H1 (cell line): ENCODE measurements around the gene SLC24A3. TPM values are rescaled to one million over a fixed set of nuclear protein-coding genes. Genes with fewer than 3 reads are reported as not detected.

Source experiments
- CTCF ChIA-PET: fragments of 300-600 bp; sonication (Branson Sonifier 250); formaldehyde crosslinking; loops from one replicate; lab custom pipeline; 2021; ENCODE audit not compliant: partially characterized antibody; lab: Charles Lee
- POLR2A ChIA-PET: fragments of 300-600 bp; sonication (Branson Sonifier 250); formaldehyde crosslinking; loops from one replicate; lab custom pipeline; 2021; ENCODE audit warnings: inconsistent platforms; ENCODE audit not compliant: partially characterized antibody; lab: Charles Lee
- DNase-seq, 2 experiments: peaks; one replicate each; pipeline versions ENCODE4 v3.0.0 to v3.0.0-alpha.2; 2010 to 2022; ENCODE audit warnings: low spot score in 2 of 2, low read depth in 1 of 2, mixed read lengths in 1 of 2
- FAIRE-seq: peaks from 2 replicates; lab custom pipeline; 2011; peaks lifted over from hg19 to GRCh38; lab: Jason Lieb, UNC
- H2AFZ ChIP-seq: 2 replicates; pipeline ENCODE4 v1.8.1; 2012; ENCODE audit warnings: low read length, inconsistent platforms
- H2AK5ac ChIP-seq: 2 replicates; pipeline ENCODE4 v1.6.1; 2013; ENCODE audit warnings: low read depth, low read length
- H2BK120ac ChIP-seq: replicated peaks from 2 replicates; pipeline ENCODE3; 2013; ENCODE audit warnings: low read depth, low read length, inconsistent platforms
- H2BK12ac ChIP-seq: 2 replicates; pipeline ENCODE4 v1.6.1; 2013; ENCODE audit warnings: low read depth, low read length
- H2BK15ac ChIP-seq: 2 replicates; pipeline ENCODE4 v1.6.1; 2013; ENCODE audit warnings: low read length
- H2BK20ac ChIP-seq: 2 replicates; pipeline ENCODE4 v1.6.1; 2013; ENCODE audit warnings: low read length
- H2BK5ac ChIP-seq: 2 replicates; pipeline ENCODE4 v1.6.1; 2013; ENCODE audit warnings: low read depth, low read length
- H3K14ac ChIP-seq: 2 replicates; pipeline ENCODE4 v1.6.1; 2013; ENCODE audit warnings: inconsistent platforms; ENCODE audit not compliant: insufficient read length
- H3K18ac ChIP-seq: 2 replicates; pipeline ENCODE4 v1.6.1; 2013; ENCODE audit warnings: low read length; ENCODE audit errors: extremely low read depth
- H3K23ac ChIP-seq: 2 replicates; pipeline ENCODE4 v1.6.1; 2013; ENCODE audit warnings: inconsistent platforms; ENCODE audit not compliant: insufficient read length
- H3K23me2 ChIP-seq: 2 replicates; pipeline ENCODE4 v1.6.1; 2013; ENCODE audit warnings: low read depth, low read length
- H3K27ac ChIP-seq: 2 replicates; pipeline ENCODE4 v1.6.1; 2011; ENCODE audit warnings: low read depth, low read length, inconsistent platforms
- H3K27me3 ChIP-seq, 4 experiments: replicated peaks in 1 of 4; 1 replicate in 1 of 4; 2 replicates in 3 of 4; pipeline versions ENCODE4 v1.6.1 to v1.8.1; 2011 to 2013; ENCODE audit warnings: low read length in 3 of 4, mild to moderate bottlenecking in 3 of 4, inconsistent platforms in 2 of 4, mixed read lengths in 2 of 4, moderate library complexity in 1 of 4; ENCODE audit not compliant: control insufficient read depth in 3 of 4, insufficient read depth in 3 of 4; ENCODE audit errors: extremely low read depth in 1 of 4
- H3K36me3 ChIP-seq, 4 experiments: 2 replicates each; pipeline versions ENCODE4 v1.6.1 to v1.8.1; 2011 to 2013; ENCODE audit warnings: mild to moderate bottlenecking in 4 of 4, low read length in 3 of 4, moderate library complexity in 2 of 4, control low read depth in 1 of 4, inconsistent platforms in 1 of 4; ENCODE audit not compliant: insufficient read depth in 4 of 4, control insufficient read depth in 2 of 4
- H3K4ac ChIP-seq: replicated peaks from 2 replicates; pipeline ENCODE3; 2013; ENCODE audit warnings: low read length, low read depth, mixed read lengths, inconsistent platforms; ENCODE audit not compliant: insufficient read length
- H3K4me1 ChIP-seq, 4 experiments: replicated peaks in 1 of 4; 1 replicate in 1 of 4; 2 replicates in 3 of 4; pipeline versions ENCODE4 v1.6.1 to v1.8.1; 2011 to 2013; ENCODE audit warnings: low read length in 3 of 4, inconsistent platforms in 2 of 4, mixed read lengths in 1 of 4; ENCODE audit not compliant: insufficient read depth in 4 of 4, control insufficient read depth in 3 of 4
- H3K4me2 ChIP-seq, 2 experiments: 2 replicates each; pipeline versions ENCODE4 v1.6.1 to v1.8.1; 2011 to 2013; ENCODE audit warnings: low read depth in 2 of 2, low read length in 2 of 2, control low read depth in 1 of 2, inconsistent platforms in 1 of 2, mild to moderate bottlenecking in 1 of 2; ENCODE audit not compliant: insufficient read depth in 1 of 2
- H3K4me3 ChIP-seq, 4 experiments: fragments of 200-600, 300-600 bp in 1 of 4; sonication (generic), shearing (Covaris generic), sonication (Bioruptor Twin) in 1 of 4; 2 replicates each; pipeline versions ENCODE4 v1.5.1 to v1.8.1; 2011 to 2016; ENCODE audit warnings: low read length in 4 of 4, low read depth in 3 of 4, control low read depth in 2 of 4, inconsistent platforms in 2 of 4, mild to moderate bottlenecking in 2 of 4, mixed read lengths in 1 of 4, moderate library complexity in 1 of 4; ENCODE audit not compliant: insufficient read depth in 2 of 4; ENCODE audit errors: extremely low read depth in 1 of 4
- H3K56ac ChIP-seq: replicated peaks from 2 replicates; pipeline ENCODE3; 2013; ENCODE audit warnings: low read depth, mild to moderate bottlenecking, mixed read lengths, low read length, inconsistent platforms; ENCODE audit not compliant: insufficient read length
- H3K79me1 ChIP-seq: 2 replicates; pipeline ENCODE4 v1.6.1; 2013; ENCODE audit warnings: low read depth, low read length, control low read depth
- H3K79me2 ChIP-seq, 2 experiments: 2 replicates each; pipeline versions ENCODE4 v1.6.1 to v1.8.1; 2012 to 2013; ENCODE audit warnings: low read length in 2 of 2, mild to moderate bottlenecking in 2 of 2, inconsistent platforms in 1 of 2; ENCODE audit not compliant: insufficient read depth in 2 of 2, control insufficient read depth in 1 of 2
- H3K9ac ChIP-seq, 4 experiments: replicated peaks in 1 of 4; 1 replicate in 1 of 4; 2 replicates in 3 of 4; pipeline versions ENCODE4 v1.6.1 to v1.8.1; 2011 to 2013; ENCODE audit warnings: low read depth in 3 of 4, low read length in 3 of 4, control low read depth in 2 of 4, mild to moderate bottlenecking in 2 of 4, moderate library complexity in 2 of 4, inconsistent platforms in 1 of 4; ENCODE audit errors: extremely low read depth in 1 of 4
- H3K9me3 ChIP-seq, 2 experiments: 2 replicates each; pipeline versions ENCODE4 v1.6.1 to v1.8.1; 2012 to 2013; ENCODE audit warnings: mild to moderate bottlenecking in 2 of 2, moderate library complexity in 2 of 2, control low read depth in 1 of 2, inconsistent platforms in 1 of 2, low read depth in 1 of 2, low read length in 1 of 2, mixed read lengths in 1 of 2; ENCODE audit not compliant: insufficient read depth in 2 of 2
- H4K20me1 ChIP-seq, 2 experiments: replicated peaks in 1 of 2; 2 replicates each; pipeline versions ENCODE3 to v1.8.1; 2011 to 2013; ENCODE audit warnings: inconsistent platforms in 2 of 2, low read length in 2 of 2, mild to moderate bottlenecking in 1 of 2; ENCODE audit not compliant: insufficient read depth in 2 of 2, control insufficient read depth in 1 of 2
- H4K5ac ChIP-seq: 2 replicates; pipeline ENCODE4 v1.6.1; 2013; ENCODE audit warnings: low read length, low read depth, mixed read lengths, inconsistent platforms; ENCODE audit not compliant: insufficient read length
- H4K8ac ChIP-seq: 2 replicates; pipeline ENCODE4 v1.8.0; 2013; ENCODE audit warnings: mild to moderate bottlenecking, moderate library complexity, low read length, inconsistent platforms; ENCODE audit not compliant: insufficient read depth; ENCODE audit errors: extremely low read depth
- H4K91ac ChIP-seq: replicated peaks from 2 replicates; pipeline ENCODE3; 2013; ENCODE audit warnings: low read length, mixed read lengths, inconsistent platforms; ENCODE audit not compliant: insufficient read length
- CTCF ChIP-seq, 3 experiments: IDR thresholded peaks; 1 replicate in 2 of 3; 2 replicates in 1 of 3; pipeline versions ENCODE4 v1.5.1 to v1.6.1; 2011; ENCODE audit warnings: low read length in 3 of 3, mild to moderate bottlenecking in 3 of 3, inconsistent platforms in 2 of 3, low read depth in 1 of 3, moderate library complexity in 1 of 3; ENCODE audit not compliant: insufficient read depth in 1 of 3; ENCODE audit errors: control extremely low read depth in 1 of 3
- EP300 ChIP-seq, 2 experiments: IDR thresholded peaks; 1 replicate in 1 of 2; 2 replicates in 1 of 2; pipeline ENCODE4 v1.6.1; 2011 to 2012; ENCODE audit warnings: low read depth in 2 of 2, low read length in 2 of 2, mild to moderate bottlenecking in 2 of 2, borderline replicate concordance in 1 of 2, inconsistent platforms in 1 of 2, moderate library complexity in 1 of 2
- MAFK ChIP-seq: IDR thresholded peaks from 2 replicates; pipeline ENCODE4 v1.6.1; 2012; ENCODE audit warnings: low read depth, mild to moderate bottlenecking, improper control_type of control experiment, low read length
- SRF ChIP-seq: IDR thresholded peaks from 2 replicates; pipeline ENCODE4 v1.6.1; 2011; ENCODE audit warnings: mild to moderate bottlenecking, low read depth, low read length, moderate library complexity
- TAF1 ChIP-seq: IDR thresholded peaks from 2 replicates; pipeline ENCODE4 v1.6.1; 2011; ENCODE audit warnings: mild to moderate bottlenecking, low read depth, low read length
- TEAD4 ChIP-seq: IDR thresholded peaks from 2 replicates; pipeline ENCODE4 v1.6.1; 2012; ENCODE audit warnings: low read depth, low read length, inconsistent platforms, mixed read lengths
- WGBS, 2 experiments: shearing (Covaris generic) in 1 of 2; methylation state at CpG; one replicate each; pipeline versions ENCODE4 v1.1.6 to v1.1.7; 2013 to 2015; ENCODE audit warnings: low lambda C conversion rate in 2 of 2, mixed read lengths in 2 of 2, inconsistent platforms in 1 of 2, low coverage in 1 of 2, missing lambda C conversion rate in 1 of 2; ENCODE audit not compliant: insufficient replicate concordance in 2 of 2, insufficient coverage in 1 of 2, insufficient read length in 1 of 2; ENCODE audit errors: extremely low coverage in 1 of 2, missing lambda C conversion rate in 1 of 2; 5-methylcytosine and 5-hydroxymethylcytosine counted together
- polyA plus RNA-seq, 7 experiments: library from polyadenylated mRNA; depleted of rRNA in 3 of 7; stranded (reverse) in 5 of 7; unstranded in 2 of 7; fragments of >200 nt in 5 of 7; fragments of 200-250 nt in 2 of 7; gene quantifications; 1 replicate in 5 of 7; 2 replicates in 1 of 7; 4 replicates in 1 of 7; pipeline versions ENCODE4 v1.2.1 to v1.2.3, GENCODE V29; 2011 to 2013; ENCODE audit warnings: missing spikeins in 2 of 7, mixed read lengths in 2 of 7
- total RNA-seq: library from RNA; stranded (reverse); fragmentation: NEBNext Ultra II Directional; extraction: Animal tissue kit (Norgen Biotek cat#: 25700); gene quantifications from 2 replicates; pipeline ENCODE4 v1.2.1, GENCODE V29; 2021

SLC24A3 gene
- total and polyA plus RNA-seq, 2 of the 8 experiments (the other 6 are each of a cell fraction or from before 2014, with no cell fraction given), result 4.5 to 6.3 TPM

DNA sequence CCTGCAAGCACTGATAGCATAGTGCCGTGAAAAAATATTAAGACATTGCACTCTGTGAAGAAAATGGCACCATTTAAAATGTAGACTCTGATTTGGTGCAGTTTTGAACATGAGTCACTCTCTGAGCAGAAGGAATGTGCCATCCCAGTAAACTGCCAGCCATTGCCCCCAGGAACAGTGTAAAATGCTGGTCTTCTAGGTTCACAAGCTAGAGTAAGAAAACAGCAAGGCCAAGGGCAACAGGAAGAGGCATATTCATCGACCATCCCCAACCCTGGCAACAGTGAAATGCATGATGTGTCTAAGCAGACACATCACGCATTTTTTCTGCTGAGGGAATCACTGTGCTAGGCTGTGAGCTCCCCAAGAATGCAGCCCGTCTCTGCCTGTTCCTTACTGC, 382.5 kb downstream of the SLC24A3 start:
- H3K14ac ChIP-seq, result no peak overlapping the region
- H3K4me2 ChIP-seq, result no peak overlapping the region
- H3K23ac ChIP-seq, result no peak overlapping the region
- FAIRE-seq, result no peak
- H3K18ac ChIP-seq, result no peak overlapping the region
- no peak for TF ChIP-seq TEAD4
- TF ChIP-seq EP300 (IDR thresholded peaks at IDR 0.05; ENCODE audit: borderline replicate concordance in 1 of 2, low read depth in 2 of 2, low read length in 2 of 2), result no peak
- no peak for TF ChIP-seq TAF1
- TF ChIP-seq MAFK, result no peak
- no peak for TF ChIP-seq SRF
- no peak for TF ChIP-seq CTCF (IDR thresholded peaks at IDR 0.05; ENCODE audit: control extremely low read depth in 1 of 3, insufficient read depth in 1 of 3, low read depth in 1 of 3, low read length in 3 of 3)
- no peak overlapping the region for H2AFZ ChIP-seq
- no peak for DNase-seq
- 84% methylated on average over 4 of the region's 4 CpGs; no CpG with 5 or more reads in 1 of the 2 experiments for WGBS, 2 experiments
- H2BK12ac ChIP-seq, result no peak overlapping the region
- no peak overlapping the region for H4K91ac ChIP-seq
- POLR2A ChIA-PET, result no interaction called here
- no peak overlapping the region for H2BK15ac ChIP-seq
- H3K79me1 ChIP-seq, result no peaks in the 10 kb centered on the region
- H3K56ac ChIP-seq, result no peak overlapping the region
- no peaks in the 10 kb centered on the region for H3K36me3 ChIP-seq
- H2BK20ac ChIP-seq, result no peak overlapping the region
- no peak overlapping the region for H3K9ac ChIP-seq
- H4K8ac ChIP-seq, result no peak overlapping the region
- no peaks in the 10 kb centered on the region for H3K79me2 ChIP-seq
- H2AK5ac ChIP-seq, result no peak overlapping the region
- no peak overlapping the region for H4K5ac ChIP-seq
- CTCF ChIA-PET, result interaction anchor here (1.3 to 8.6 kb wide), 2 partner anchors 12 to 98 kb away, joined by 3 to 46 read pairs; no protein-coding TSS in a partner anchor
- H3K9me3 ChIP-seq, result no peaks in the 10 kb centered on the region
- no peak overlapping the region for H3K4me3 ChIP-seq
- no peaks in the 10 kb centered on the region for H4K20me1 ChIP-seq
- no peaks in the 10 kb centered on the region for H3K23me2 ChIP-seq
- H3K4ac ChIP-seq, result no peak overlapping the region
- no peak overlapping the region for H2BK5ac ChIP-seq
- peaks cover 0 to 3% (median 1%) of the 10 kb centered on the region in 4 experiments; a peak in 3 of 7 replicates for H3K4me1 ChIP-seq
- no peak overlapping the region for H3K27ac ChIP-seq
- H3K27me3 ChIP-seq, result no peaks in the 10 kb centered on the region
- H2BK120ac ChIP-seq, result no peak overlapping the region
